NCI-H1048 (cell line): ENCODE results near the gene GRWD1.

Experiments
- DNase-seq: peaks from one replicate; lab custom pipeline; 2025; lab: John Stamatoyannopoulos, UW

GRWD1 gene

DNA sequence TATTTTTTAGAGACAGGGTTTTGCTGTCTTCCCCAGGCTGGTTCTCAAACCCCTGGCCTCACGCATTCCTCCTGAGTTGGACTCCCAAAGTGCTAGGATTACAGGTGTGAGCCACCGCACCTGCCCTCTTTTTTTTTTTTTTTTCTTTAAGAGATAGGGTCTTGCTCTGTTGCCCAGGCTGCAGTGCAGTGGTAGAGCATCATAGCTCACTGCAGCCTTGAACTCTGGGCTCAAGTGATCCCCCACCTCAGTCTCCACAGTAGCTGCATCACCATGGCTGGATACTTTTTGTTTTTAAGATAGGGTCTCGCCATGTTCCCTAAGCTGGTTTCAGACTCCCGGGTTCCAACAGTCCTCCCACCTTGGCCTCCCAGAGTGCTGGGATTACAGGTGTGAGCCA lies 11.1 kb downstream of the GRWD1 start:
- no peak for DNase-seq

DNA sequence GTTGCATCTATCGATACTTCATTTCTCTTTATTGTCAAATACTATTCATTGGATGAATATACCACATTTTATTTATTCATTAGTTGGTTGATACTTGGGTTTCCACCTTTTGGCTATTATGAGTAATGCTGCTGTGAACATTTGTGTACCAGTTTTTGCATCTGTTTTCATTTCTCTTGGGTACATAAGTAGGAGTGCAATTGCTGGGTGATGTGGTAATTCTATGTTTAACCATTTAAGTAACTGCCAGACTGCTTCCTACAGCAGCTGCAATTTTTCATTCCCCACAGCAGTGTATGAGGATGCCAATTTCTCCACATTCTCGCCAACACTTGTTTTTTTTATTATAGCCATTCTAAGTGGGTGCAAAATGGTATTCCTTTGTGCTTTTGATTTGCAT lies 12.2 kb downstream of the GRWD1 start:
- DNase-seq: no peak

DNA sequence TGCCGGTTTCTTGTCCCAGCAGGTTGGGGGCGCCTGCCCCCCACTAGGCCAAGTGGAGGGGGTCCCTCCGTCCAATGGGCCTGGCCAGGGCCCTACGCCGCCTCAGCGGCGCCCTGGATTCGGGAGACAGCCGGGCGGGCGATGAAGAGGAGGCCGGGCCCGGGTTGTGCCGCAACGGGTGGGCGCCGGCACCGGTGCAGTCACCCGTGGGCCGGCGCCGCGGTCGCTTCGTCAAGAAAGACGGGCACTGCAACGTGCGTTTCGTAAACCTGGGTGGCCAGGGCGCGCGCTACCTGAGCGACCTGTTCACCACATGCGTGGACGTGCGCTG lies 15.8 kb downstream of the GRWD1 start:
- DNase-seq: no peak

DNA sequence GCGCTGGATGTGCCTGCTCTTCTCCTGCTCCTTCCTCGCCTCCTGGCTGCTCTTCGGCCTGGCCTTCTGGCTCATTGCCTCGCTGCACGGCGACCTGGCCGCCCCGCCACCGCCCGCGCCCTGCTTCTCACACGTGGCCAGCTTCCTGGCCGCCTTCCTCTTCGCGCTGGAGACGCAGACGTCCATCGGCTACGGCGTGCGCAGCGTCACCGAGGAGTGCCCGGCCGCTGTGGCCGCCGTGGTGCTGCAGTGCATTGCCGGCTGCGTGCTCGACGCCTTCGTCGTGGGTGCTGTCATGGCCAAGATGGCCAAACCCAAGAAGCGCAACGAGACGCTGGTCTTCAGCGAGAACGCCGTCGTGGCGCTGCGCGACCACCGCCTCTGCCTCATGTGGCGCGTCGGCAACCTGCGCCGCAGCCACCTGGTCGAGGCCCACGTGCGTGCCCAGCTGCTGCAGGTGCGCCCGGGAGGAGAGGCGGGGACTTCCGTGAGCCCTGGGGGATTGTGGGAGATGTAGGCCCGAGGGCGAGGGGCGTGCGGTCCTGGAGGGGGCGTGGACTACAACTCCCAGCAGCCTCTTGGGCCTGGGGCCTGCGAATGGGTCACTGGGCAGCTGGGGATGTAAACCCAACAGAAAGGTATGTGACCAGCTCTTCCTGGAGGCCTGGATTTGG lies 16.3 kb downstream of the GRWD1 start:
- DNase-seq: no peak

DNA sequence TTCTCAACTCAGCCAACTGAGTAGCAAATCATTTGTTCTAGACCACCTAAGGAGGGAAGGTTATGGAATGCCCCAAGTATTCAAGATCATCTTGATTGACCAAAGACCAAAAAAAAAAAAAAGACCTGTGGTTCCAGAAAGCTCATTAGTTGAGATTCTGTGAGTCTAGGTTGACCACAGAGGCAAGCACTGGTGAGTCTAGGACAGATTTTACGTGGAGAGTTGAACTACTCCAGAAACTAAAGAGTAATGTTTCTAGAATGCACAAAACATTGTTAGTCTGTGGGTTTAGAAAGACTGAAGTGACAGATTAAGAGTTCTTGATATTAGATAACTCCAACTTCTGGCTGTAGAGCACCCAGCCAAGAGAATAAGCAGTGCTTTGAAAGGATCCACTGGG lies 19.4 kb downstream of the GRWD1 start:
- DNase-seq: no peak

DNA sequence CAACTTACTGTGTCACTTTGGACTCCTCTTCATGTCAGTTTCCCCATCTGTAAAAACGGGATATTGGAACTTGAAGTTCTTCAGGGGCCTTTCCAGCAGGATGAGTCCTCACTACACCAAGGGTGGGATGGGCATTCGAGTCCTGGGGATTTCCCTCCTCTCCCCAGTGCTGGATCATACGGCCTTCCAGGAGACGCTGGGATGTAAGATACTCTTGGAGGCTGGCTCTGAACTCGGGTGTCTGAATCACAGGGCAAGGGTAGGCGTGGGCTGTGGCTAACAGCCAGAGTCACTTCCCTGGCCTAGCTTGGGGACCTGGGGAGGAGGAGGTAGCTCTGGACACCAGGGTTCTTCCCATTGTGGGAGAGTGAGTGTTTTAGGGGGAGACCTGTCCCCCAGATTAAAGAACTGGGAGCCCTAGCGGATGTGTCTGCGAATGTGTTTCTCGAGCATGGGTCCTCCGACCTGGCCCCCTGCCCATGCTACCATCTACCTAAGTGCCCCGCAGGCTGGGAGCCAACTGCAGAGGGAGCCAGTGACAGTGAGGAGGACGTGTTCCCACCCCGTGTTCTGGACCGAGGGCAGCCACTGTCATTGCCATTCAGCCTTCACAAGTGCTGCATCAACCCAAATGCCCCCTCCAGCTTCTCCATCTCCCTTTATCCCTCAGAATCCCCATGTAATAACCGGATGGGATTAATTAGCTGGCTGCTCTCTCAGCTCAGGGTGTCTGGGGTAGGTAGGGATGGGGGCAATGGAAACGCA lies 21.0 kb downstream of the GRWD1 start:
- no peak for DNase-seq

DNA sequence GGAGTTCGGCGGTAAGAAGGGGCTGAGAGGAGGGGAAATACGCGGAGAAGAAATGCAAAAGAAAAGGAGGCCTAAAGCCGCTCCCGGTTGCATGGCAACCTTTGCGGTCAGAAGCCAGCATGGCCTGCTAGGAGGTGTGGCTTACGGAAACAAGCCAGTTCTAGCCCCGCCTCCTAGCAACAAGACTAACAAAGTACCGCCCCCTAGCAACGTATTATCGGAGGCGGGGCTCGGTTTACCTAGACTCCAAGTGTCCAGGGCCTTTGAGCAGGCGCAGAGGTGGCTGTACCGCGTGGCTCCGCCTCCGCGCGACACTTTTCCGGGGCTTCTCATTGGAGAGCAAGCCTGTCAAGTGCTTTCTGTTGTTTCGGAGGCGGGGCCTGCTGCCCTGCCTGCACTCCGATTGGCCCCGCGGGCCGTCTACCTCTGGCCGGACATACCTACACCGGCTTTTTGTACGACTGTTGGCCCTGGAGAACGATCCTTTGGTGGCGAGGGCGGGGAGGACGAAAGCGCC lies 23.0 kb downstream of the GRWD1 start:
- peak; percentile 97 for DNase-seq

DNA sequence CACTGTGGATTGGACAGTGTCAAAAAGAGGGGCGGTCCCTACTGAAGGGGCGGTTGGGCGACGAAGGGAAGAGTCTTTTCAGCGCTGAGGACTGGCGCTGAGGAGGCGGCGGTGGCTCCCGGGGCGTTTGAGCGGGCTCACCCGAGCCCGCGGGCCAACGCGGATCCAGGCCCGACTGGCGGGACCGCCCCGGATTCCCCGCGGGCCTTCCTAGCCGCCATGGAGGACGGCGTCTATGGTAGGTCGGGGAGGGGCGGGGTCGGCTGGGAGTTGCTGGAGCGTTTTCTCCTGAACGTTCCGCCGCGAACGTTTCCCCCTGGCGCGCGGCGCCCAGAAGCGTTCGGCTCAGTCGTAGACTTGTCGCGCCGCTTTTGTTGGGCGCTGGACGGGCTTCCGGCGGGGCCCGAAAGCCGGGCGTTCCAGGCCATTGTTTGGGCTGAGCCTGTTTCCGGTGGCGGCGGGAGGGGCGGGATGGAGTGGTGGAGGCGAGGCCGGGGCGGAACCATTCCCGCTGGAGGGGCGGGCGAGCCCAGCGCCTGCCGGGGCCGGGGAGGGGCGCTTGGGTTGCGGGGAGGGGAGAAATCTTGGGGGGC lies 23.6 kb downstream of the GRWD1 start, which contains the start of gene CYTH2:
Gene CYTH2 (plus strand): TSS at position 81 of the 593 bp plus-strand sequence. CDS start 139 bp downstream, at position 220.
- DNase-seq: peak; percentile 40

DNA sequence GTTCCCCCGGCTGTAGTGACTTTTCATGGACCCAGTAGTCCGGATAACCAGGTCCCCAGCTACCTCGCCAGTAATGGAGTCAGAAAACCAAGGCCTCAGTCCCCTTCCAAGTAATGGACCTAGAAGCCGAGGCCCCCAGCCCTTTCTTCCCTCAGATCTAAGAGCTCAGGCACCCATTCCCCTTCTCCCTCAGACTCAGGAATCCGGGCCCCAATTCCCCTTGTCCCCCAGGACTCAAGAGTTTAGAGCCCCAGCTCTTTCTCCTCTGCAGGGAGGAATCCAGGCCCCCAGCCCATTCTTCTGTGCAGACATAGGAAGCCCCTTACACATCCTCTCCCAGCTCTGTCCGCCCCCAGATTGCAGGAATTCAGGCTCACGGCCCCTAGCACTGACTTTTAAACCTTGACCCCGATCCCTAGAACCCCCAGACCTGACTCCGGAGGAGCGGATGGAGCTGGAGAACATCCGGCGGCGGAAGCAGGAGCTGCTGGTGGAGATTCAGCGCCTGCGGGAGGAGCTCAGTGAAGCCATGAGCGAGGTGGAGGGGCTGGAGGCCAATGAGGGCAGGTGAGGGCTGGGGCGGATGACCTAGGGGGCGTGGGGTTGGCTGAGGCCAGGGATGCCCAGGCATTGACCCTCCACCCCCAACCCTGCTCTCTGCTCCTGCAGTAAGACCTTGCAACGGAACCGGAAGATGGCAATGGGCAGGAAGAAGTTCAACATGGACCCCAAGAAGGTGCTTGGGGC lies 24.3 kb downstream of the GRWD1 start:
- DNase-seq: no peak

DNA sequence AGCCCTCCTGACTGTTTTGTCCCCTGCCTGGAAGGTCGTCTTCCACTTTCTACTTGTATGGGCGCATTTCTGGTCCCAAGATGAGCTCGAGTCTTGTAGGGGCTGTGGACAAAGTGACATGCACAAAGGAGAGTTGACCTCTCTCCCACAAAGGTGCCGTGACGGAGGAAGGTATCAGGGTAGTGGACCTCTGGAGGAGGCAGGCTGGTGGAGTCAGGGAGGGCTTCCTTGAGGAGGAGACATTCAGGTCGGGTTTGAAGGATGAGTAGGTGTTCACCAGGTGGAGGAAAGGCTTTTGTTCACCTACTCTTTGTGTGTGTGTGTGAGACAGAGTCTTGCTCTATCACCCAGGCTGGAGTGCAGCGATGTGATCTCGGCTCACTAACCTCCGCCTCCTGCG lies 25.1 kb downstream of the GRWD1 start:
- DNase-seq: no peak

DNA sequence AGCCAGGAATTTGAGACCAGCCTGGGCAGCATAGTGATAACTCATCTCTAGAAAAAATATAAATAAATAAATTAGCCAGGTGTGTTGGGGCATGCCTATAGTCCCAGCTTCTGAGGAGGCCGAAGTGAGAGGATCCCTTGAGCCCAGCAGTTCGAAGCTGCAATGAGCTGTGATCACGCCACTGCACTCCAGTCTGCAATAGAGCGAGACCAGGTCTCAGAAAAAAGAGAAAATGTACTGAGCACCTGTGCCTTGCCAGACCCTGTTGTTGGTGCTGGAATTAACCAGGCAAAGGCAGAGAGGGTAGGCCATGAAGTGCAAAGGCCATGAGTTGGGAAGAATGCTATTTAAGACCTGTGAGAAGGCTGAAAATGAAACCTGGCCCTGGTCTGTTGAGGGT lies 26.1 kb downstream of the GRWD1 start:
- DNase-seq: no peak

DNA sequence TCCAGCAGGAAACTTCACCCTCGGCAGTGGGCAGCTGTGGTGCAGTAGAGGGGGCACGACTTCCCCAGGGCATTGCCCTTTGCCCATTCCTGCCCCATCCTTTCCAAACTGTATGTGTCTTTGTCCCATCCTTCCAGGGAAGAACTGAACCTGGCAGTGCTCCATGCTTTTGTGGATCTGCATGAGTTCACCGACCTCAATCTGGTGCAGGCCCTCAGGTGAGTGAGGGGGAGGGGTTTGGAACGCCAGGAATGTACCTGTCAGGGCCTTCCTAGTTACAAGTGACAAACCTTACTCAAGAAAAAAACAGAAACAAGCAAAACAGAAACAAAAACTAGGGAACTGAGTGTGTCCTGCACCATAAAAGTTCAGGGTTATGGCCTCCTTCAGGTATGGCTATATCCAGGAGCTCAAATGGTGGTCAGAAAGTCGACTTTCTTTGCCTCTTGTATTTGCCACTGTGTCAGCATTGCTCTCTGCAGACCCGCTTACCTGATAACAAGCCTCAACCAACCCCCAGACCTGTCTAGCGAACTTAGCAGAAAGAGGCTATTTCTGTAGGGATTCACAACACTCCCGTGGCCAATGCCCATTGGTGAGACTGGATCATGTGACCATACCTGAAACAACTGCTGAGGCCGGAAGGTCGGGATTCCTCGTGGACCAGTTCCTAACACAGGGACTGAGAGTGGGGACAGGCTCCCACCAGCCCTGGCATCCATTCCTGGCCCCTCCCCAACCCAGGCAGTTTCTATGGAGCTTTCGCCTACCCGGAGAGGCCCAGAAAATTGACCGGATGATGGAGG lies 27.6 kb downstream of the GRWD1 start:
- no peak for DNase-seq

DNA sequence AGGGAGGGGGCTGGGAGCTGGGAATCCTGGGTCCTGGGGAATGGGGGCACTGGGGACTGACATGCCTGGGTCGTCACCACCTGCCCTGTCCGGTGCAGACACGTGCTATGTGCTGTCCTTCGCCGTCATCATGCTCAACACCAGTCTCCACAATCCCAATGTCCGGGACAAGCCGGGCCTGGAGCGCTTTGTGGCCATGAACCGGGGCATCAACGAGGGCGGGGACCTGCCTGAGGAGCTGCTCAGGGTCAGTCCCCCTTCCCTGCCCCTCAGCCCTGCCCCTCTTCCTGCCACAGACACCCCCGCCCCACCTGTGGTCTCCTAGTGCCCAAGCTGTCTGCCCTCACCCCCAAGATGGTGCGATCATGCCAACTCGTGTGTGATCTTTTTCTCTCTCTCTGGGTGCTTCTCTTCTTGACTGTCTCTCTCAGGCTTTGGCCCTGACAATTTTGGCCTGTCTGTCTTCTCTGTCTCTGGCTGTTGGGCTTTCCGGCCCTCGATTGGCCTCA lies 28.4 kb downstream of the GRWD1 start:
- no peak for DNase-seq

DNA sequence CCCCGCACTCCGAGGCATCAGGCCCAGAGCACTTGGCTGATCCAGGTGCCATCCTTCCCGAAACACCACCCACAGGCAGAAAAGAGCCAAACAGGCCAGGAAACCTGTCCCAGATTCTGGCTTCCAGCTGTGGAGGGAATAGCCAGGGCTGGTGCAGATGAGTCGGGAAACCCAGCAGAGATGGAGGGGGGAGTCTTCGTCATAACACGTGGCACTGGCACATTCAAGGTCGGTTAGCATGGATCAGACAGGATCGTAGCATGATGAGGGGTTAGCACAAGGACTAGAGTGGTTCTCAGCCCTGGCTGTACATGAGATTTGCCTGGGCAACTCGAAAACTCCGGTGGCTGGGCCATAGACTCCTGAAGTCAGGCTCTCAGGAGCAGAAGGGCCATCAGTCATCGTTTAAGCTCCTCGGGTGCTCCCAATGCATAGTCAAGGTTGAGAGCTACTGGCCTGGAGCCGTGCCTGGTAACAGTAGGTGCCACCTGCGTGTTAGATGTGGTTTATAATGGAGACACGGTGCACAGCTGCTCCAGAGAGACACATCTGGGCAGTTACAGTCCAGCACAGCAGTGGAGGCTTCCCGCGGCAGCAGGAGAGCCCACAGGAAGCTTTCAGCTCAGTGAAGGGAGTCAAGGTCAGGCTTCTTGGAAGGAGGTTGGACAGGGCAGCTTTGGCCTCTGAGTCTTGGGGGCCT lies 29.7 kb downstream of the GRWD1 start:
- DNase-seq: no peak

DNA sequence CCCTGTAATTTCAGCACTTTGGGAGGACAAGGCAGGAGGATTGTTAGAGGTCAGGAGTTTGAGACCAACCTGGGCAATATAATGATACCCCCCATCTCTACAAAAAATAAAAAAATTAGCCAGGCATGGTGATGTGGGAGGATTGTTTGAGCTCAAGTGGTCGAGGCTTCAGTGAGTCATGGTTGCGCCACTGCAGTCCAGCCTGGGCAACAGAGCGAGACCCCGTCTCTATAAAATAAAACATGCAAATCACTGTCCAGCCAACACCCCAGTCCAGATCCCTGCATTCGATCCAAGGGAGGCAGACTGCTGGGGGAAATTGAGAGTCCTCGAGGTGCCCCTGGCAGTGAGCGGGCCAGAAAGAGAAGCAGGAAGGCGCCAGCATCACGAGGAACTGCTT lies 30.4 kb downstream of the GRWD1 start:
- no peak for DNase-seq

DNA sequence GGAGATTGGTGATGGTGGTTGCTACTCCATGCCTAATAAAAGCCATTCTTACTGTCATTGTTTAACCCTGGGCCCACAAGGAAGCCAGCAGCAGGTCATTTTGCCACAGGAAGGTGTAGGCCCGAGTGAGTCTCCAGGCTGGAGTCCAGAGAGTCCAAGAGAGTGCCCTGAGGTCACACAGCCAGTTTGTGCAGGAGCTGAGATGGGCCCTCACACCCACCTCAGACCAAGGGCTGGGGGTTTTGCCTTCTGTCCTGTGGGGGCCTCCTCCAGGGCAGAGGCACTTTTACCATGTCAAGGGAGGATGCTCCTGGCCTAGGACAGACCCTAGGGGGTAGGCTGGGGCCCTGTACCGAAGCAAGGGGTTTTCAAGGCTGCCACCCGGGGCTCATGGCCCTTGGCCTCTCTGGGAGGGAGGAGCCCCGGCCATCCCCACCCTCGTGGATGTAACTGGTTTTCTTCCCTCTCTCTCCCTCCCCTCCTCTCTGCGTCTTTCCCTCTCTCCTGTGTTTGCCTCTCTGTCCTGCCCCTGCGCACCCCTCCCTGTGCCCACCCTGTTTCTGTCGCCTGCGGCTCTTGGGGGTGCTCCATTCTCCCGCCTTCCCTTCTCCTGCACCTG lies 31.4 kb downstream of the GRWD1 start:
- DNase-seq: no peak

DNA sequence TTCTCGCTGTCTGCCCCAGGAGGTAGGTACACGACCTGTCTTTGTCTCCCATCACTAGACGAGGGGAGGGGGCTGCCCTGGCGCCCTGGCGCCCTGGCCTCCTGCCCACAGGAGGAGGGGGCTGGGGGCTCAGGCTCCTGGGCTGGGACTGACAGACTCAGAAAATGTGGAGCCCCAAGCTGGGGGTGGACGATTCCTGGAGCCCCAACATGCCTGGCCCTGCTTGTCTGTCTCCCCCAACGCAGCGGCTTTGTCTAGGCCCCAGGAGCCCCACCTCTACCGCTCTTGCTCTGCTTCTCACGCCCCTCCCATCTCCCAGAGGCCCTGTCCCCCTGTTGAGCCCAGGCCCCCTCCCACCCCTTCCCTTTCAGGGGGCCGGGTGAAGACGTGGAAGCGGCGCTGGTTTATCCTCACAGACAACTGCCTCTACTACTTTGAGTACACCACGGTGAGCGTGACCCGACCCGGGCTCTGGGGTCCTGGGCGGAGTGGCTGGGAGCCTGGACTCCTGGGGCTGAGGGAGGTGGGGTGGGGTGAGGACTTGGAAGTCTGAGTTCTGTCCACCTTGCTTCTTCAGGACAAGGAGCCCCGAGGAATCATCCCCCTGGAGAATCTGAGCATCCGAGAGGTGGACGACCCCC lies 32.0 kb downstream of the GRWD1 start:
- DNase-seq: no peak

DNA sequence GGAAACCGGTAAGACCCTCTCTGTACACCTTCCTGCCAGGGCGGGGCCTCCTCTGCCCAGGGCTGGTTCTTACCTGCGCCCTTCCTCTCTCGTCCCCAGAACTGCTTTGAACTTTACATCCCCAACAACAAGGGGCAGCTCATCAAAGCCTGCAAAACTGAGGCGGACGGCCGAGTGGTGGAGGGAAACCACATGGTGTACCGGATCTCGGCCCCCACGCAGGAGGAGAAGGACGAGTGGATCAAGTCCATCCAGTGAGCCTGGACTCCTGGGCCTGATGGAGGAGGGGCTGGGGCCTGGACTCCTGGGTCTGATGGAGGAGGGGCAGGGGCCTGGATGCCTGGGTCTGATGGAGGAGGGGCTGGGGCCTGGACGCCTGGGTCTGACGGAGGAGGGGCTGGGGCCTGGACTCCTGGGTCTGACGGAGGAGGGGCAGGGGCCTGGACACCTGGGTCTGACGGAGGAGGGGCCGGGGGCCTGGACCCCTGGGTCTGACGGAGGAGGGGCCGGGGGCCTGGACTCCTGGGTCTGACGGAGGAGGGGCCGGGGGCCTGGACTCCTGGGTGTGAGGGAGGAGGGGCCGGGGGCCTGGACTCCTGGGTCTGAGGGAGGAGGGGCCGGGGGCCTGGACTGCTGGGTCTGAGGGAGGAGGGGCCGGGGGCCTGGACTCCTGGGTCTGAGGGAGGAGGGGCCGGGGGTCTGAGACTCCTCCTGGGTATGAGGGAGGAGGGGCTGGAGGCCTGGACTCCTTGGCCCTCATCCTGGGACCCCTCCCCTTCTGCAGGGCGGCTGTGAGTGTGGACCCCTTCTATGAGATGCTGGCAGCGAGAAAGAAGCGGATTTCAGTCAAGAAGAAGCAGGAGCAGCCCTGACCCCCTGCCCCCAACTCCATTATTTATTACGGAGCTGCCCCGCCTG lies 32.8 kb downstream of the GRWD1 start:
- no peak for DNase-seq

DNA sequence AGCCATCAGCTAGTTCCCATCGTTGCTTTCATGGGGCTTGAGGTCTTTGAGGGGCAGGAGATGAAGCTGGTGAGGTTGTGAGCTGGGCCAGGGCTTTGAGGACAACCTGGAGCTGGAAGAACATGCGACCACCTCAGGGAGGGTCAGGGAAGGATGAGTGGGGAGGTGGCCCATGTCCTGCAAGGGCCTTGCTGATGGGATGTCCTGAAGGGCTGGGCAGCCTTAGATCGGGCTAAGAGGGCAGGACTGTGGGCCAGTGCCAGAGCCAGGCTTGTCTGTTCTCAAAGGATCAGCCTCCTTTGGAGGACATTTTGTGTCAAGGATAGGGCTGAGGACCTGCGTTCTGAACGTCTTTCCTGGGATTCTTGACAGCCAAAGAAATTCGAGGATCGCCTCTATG lies 33.9 kb downstream of the GRWD1 start:
- no peak for DNase-seq
